Liver (tissue), 3 donors: ENCODE measurements around the gene LAT.

ENCODE experiments used
- CTCF ChIP-seq: fragments of 150-350 bp; IDR thresholded peaks from 2 replicates; pipeline ENCODE4 v1.5.1; 2017; ENCODE audit warnings: improper control_type of control experiment, low read depth, low read length; ENCODE audit not compliant: missing input control
- EGR1 ChIP-seq, 2 donors: IDR thresholded peaks; 2 replicates each; pipeline ENCODE4 v1.6.1; 2016 to 2018; ENCODE audit warnings: antibody characterized with exemption in 2 of 2, low read depth in 2 of 2
- FOXA1 ChIP-seq: IDR thresholded peaks from 2 replicates; pipeline ENCODE4 v1.6.1; 2016; ENCODE audit warnings: antibody characterized with exemption
- GABPA ChIP-seq, 2 donors: IDR thresholded peaks in 1 of 2; conservative IDR thresholded peaks in 1 of 2; 2 replicates each; pipeline ENCODE4 v1.6.1; 2016; ENCODE audit warnings: antibody characterized with exemption in 2 of 2, mild to moderate bottlenecking in 1 of 2, moderate library complexity in 1 of 2
- JUND ChIP-seq, 2 donors: IDR thresholded peaks; 2 replicates each; pipeline ENCODE4 v1.6.1; 2016; ENCODE audit warnings: antibody characterized with exemption in 2 of 2
- RAD21 ChIP-seq, 2 donors: IDR thresholded peaks; 2 replicates each; pipeline ENCODE4 v1.6.1; 2016; ENCODE audit warnings: antibody characterized with exemption in 2 of 2, mild to moderate bottlenecking in 2 of 2
- RXRA ChIP-seq, 2 donors: IDR thresholded peaks; 2 replicates each; pipeline ENCODE4 v1.6.1; 2017 to 2018; ENCODE audit warnings: antibody characterized with exemption in 2 of 2, mild to moderate bottlenecking in 1 of 2
- SP1 ChIP-seq: IDR thresholded peaks from 2 replicates; pipeline ENCODE4 v1.6.1; 2018; ENCODE audit warnings: antibody characterized with exemption, mild to moderate bottlenecking
- TAF1 ChIP-seq: conservative IDR thresholded peaks from 2 replicates; pipeline ENCODE4 v1.6.1; 2016; ENCODE audit warnings: antibody characterized with exemption, mild to moderate bottlenecking
- YY1 ChIP-seq: IDR thresholded peaks from 2 replicates; pipeline ENCODE4 v1.6.1; 2016; ENCODE audit warnings: antibody characterized with exemption, mild to moderate bottlenecking
- TF ChIP-seq, protein P1 (sequence below): IDR thresholded peaks from 2 replicates; pipeline ENCODE4 v1.6.1; 2016; ENCODE audit warnings: antibody characterized with exemption
- TF ChIP-seq, protein P2 (sequence below): IDR thresholded peaks from 2 replicates; pipeline ENCODE4 v1.6.1; 2016; ENCODE audit warnings: antibody characterized with exemption, mild to moderate bottlenecking
- TF ChIP-seq, protein P3 (sequence below): IDR thresholded peaks from 2 replicates; pipeline ENCODE4 v1.6.1; 2016; ENCODE audit warnings: antibody characterized with exemption
- donor health status: healthy.
- donor health status: healthy.

GRCh38 chr16:29024278-29024677 is 39.4 kb downstream of the LAT start:
- TF ChIP-seq GABPA (IDR thresholded peaks at IDR 0.05 in 1 of 2, conservative IDR thresholded peaks at IDR 0.05 in 1 of 2) (no peak), CTCF (no peak), TAF1 (no peak), YY1 (no peak), RXRA (IDR thresholded peaks at IDR 0.05) (no peak), EGR1 (IDR thresholded peaks at IDR 0.05; ENCODE audit: low read depth in 2 of 2) (no peak), FOXA1 (no peak), RAD21 (IDR thresholded peaks at IDR 0.05) (no peak), SP1 (no peak), JUND (IDR thresholded peaks at IDR 0.05) (no peak)
- TF ChIP-seq, protein P1, sequence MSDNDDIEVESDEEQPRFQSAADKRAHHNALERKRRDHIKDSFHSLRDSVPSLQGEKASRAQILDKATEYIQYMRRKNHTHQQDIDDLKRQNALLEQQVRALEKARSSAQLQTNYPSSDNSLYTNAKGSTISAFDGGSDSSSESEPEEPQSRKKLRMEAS = no peak
- TF ChIP-seq, protein P2, sequence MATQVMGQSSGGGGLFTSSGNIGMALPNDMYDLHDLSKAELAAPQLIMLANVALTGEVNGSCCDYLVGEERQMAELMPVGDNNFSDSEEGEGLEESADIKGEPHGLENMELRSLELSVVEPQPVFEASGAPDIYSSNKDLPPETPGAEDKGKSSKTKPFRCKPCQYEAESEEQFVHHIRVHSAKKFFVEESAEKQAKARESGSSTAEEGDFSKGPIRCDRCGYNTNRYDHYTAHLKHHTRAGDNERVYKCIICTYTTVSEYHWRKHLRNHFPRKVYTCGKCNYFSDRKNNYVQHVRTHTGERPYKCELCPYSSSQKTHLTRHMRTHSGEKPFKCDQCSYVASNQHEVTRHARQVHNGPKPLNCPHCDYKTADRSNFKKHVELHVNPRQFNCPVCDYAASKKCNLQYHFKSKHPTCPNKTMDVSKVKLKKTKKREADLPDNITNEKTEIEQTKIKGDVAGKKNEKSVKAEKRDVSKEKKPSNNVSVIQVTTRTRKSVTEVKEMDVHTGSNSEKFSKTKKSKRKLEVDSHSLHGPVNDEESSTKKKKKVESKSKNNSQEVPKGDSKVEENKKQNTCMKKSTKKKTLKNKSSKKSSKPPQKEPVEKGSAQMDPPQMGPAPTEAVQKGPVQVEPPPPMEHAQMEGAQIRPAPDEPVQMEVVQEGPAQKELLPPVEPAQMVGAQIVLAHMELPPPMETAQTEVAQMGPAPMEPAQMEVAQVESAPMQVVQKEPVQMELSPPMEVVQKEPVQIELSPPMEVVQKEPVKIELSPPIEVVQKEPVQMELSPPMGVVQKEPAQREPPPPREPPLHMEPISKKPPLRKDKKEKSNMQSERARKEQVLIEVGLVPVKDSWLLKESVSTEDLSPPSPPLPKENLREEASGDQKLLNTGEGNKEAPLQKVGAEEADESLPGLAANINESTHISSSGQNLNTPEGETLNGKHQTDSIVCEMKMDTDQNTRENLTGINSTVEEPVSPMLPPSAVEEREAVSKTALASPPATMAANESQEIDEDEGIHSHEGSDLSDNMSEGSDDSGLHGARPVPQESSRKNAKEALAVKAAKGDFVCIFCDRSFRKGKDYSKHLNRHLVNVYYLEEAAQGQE = no peak
- TF ChIP-seq, protein P3, sequence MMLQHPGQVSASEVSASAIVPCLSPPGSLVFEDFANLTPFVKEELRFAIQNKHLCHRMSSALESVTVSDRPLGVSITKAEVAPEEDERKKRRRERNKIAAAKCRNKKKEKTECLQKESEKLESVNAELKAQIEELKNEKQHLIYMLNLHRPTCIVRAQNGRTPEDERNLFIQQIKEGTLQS = no peak
